T-helper 17 cell (primary cell): Measurements from ENCODE around the gene SYNDIG1. TPM values are rescaled to one million over a fixed set of nuclear protein-coding genes. Genes with fewer than 3 reads are reported as not detected.

ENCODE experiments used
- ATAC-seq: fragments of 150-1000 bp; cut with Tn5 transposase; 2 replicates; pipeline ENCODE4 v1.10.0; 2021; ENCODE audit warnings: mild to moderate bottlenecking, moderate library complexity
- DNase-seq, 3 donors: peaks; one replicate each; pipeline versions ENCODE4 v3.0.0 to v3.0.0-alpha.2; 2020 to 2021
- H3K9me3 ChIP-seq: one replicate; pipeline ENCODE4 v1.7.0; 2013; ENCODE audit warnings: low read length, mild to moderate bottlenecking; ENCODE audit not compliant: control insufficient read depth, poor library complexity, severe bottlenecking
- H3K27ac Mint-ChIP-seq: one replicate; pipeline ENCODE4 v1.8.0; 2022; ENCODE audit warnings: mild to moderate bottlenecking, moderate library complexity, mixed read lengths
- H3K27me3 Mint-ChIP-seq: one replicate; pipeline ENCODE4 v1.8.0; 2022; ENCODE audit warnings: mixed read lengths
- H3K36me3 Mint-ChIP-seq: one replicate; pipeline ENCODE4 v1.8.0; 2022; ENCODE audit warnings: low read depth, mixed read lengths
- H3K4me1 Mint-ChIP-seq: one replicate; pipeline ENCODE4 v1.8.0; 2022; ENCODE audit warnings: mild to moderate bottlenecking, mixed read lengths
- H3K4me3 Mint-ChIP-seq: one replicate; pipeline ENCODE4 v1.8.0; 2022; ENCODE audit warnings: mild to moderate bottlenecking, moderate library complexity, mixed read lengths
- total RNA-seq, 4 donors: library from RNA in 2 of 4; stranded (reverse) in 2 of 4; gene quantifications; one replicate each; pipeline ENCODE4 v1.2.3 and lab custom pipeline; 2022 to 2026

Gene SYNDIG1
- total RNA-seq, 2 donors from 2014 or later = not detected

- Mint-ChIP-seq H3K4me1 (no peaks in the 10 kb centered on the region), H3K4me3 (no peak overlapping the region), H3K27ac (no peak overlapping the region), H3K27me3 (peaks cover 40% of the 10 kb centered on the region), H3K36me3 (no peaks in the 10 kb centered on the region)
- H3K9me3 ChIP-seq = no peaks in the 10 kb centered on the region
- DNase-seq (no peak), ATAC-seq (no peak)
Observed at GRCh38 chr20:24690408-24690807, 221.0 kb downstream of the SYNDIG1 start.

- no peak for ATAC-seq
- Mint-ChIP-seq H3K4me1 (no peaks in the 10 kb centered on the region), H3K27ac (no peak overlapping the region), H3K4me3 (no peak overlapping the region), H3K27me3 (peaks cover 52% of the 10 kb centered on the region), H3K36me3 (no peaks in the 10 kb centered on the region)
- H3K9me3 ChIP-seq = no peaks in the 10 kb centered on the region
- DNase-seq = no peak
Observed at GRCh38 chr20:24691901-24692351, 222.5 kb downstream of the SYNDIG1 start.

GRCh38 chr20:24692446-24693200 is 223.2 kb downstream of the SYNDIG1 start:
- H3K9me3 ChIP-seq = no peaks in the 10 kb centered on the region
- H3K36me3 Mint-ChIP-seq = no peaks in the 10 kb centered on the region
- DNase-seq = no peak
- peaks cover 52% of the 10 kb centered on the region for H3K27me3 Mint-ChIP-seq
- H3K27ac Mint-ChIP-seq = no peak overlapping the region
- no peaks in the 10 kb centered on the region for H3K4me1 Mint-ChIP-seq
- ATAC-seq = no peak
- H3K4me3 Mint-ChIP-seq = no peak overlapping the region

- no peaks in the 10 kb centered on the region for H3K9me3 ChIP-seq
- DNase-seq (no peak), ATAC-seq (no peak)
- peaks cover 52% of the 10 kb centered on the region for H3K27me3 Mint-ChIP-seq
- no peaks in the 10 kb centered on the region for H3K36me3 Mint-ChIP-seq
- H3K4me3 Mint-ChIP-seq = no peak overlapping the region
- H3K27ac Mint-ChIP-seq = no peak overlapping the region
- H3K4me1 Mint-ChIP-seq = no peaks in the 10 kb centered on the region
Observed at GRCh38 chr20:24693466-24694156, 224.2 kb downstream of the SYNDIG1 start.

GRCh38 chr20:24694157-24694726 is 224.8 kb downstream of the SYNDIG1 start:
- Mint-ChIP-seq H3K4me3 (no peak overlapping the region), H3K36me3 (no peaks in the 10 kb centered on the region)
- DNase-seq = no peak

GRCh38 chr20:24694727-24695528 is 225.5 kb downstream of the SYNDIG1 start:
- no peak for DNase-seq
- no peak overlapping the region for H3K27ac Mint-ChIP-seq

More at GRCh38 chr20:24694157-24694726, 224.8 kb downstream of the SYNDIG1 start:
- no peaks in the 10 kb centered on the region for H3K9me3 ChIP-seq
- H3K27me3 Mint-ChIP-seq = peaks cover 49% of the 10 kb centered on the region
- no peak overlapping the region for H3K27ac Mint-ChIP-seq
- H3K4me1 Mint-ChIP-seq = no peaks in the 10 kb centered on the region
- no peak for ATAC-seq

GRCh38 chr20:24695529-24696225 is 226.2 kb downstream of the SYNDIG1 start:
- no peaks in the 10 kb centered on the region for H3K36me3 Mint-ChIP-seq
- peaks cover 5% of the 10 kb centered on the region for H3K4me1 Mint-ChIP-seq
- H3K4me3 Mint-ChIP-seq = no peak overlapping the region
- ATAC-seq (no peak), DNase-seq (no peak)
- H3K27me3 Mint-ChIP-seq = peaks cover 53% of the 10 kb centered on the region
- no peaks in the 10 kb centered on the region for H3K9me3 ChIP-seq
- H3K27ac Mint-ChIP-seq = no peak overlapping the region

More at GRCh38 chr20:24694727-24695528, 225.5 kb downstream of the SYNDIG1 start:
- no peaks in the 10 kb centered on the region for H3K9me3 ChIP-seq
- H3K4me1 Mint-ChIP-seq = peaks cover 3% of the 10 kb centered on the region
- H3K27me3 Mint-ChIP-seq = peaks cover 47% of the 10 kb centered on the region
- ATAC-seq = no peak
- H3K4me3 Mint-ChIP-seq = no peak overlapping the region
- no peaks in the 10 kb centered on the region for H3K36me3 Mint-ChIP-seq

GRCh38 chr20:24696396-24696795 is 227.0 kb downstream of the SYNDIG1 start:
- no peak for DNase-seq

GRCh38 chr20:24697411-24697810 is 228.0 kb downstream of the SYNDIG1 start:
- no peaks in the 10 kb centered on the region for H3K9me3 ChIP-seq
- ATAC-seq (no peak), DNase-seq (no peak)
- peaks cover 5% of the 10 kb centered on the region for H3K4me1 Mint-ChIP-seq
- H3K27ac Mint-ChIP-seq = no peak overlapping the region
- no peak overlapping the region for H3K4me3 Mint-ChIP-seq
- H3K36me3 Mint-ChIP-seq = no peaks in the 10 kb centered on the region
- peaks cover 48% of the 10 kb centered on the region for H3K27me3 Mint-ChIP-seq

More at GRCh38 chr20:24696396-24696795, 227.0 kb downstream of the SYNDIG1 start:
- Mint-ChIP-seq H3K27ac (no peak overlapping the region), H3K36me3 (no peaks in the 10 kb centered on the region), H3K4me1 (peaks cover 5% of the 10 kb centered on the region), H3K4me3 (no peak overlapping the region), H3K27me3 (peaks cover 58% of the 10 kb centered on the region)
- no peaks in the 10 kb centered on the region for H3K9me3 ChIP-seq
- ATAC-seq = no peak

- H3K27me3 Mint-ChIP-seq = peaks cover 44% of the 10 kb centered on the region
- H3K9me3 ChIP-seq = no peaks in the 10 kb centered on the region
- H3K27ac Mint-ChIP-seq = no peak overlapping the region
- ATAC-seq (no peak), DNase-seq (no peak)
- H3K36me3 Mint-ChIP-seq = no peaks in the 10 kb centered on the region
- H3K4me3 Mint-ChIP-seq = no peak overlapping the region
- peaks cover 5% of the 10 kb centered on the region for H3K4me1 Mint-ChIP-seq
Observed at GRCh38 chr20:24698189-24698588, 228.8 kb downstream of the SYNDIG1 start.

GRCh38 chr20:24698706-24699206 is 229.3 kb downstream of the SYNDIG1 start:
- no peak overlapping the region for H3K27ac Mint-ChIP-seq
- ATAC-seq = no peak

More at GRCh38 chr20:24698706-24699206, 229.3 kb downstream of the SYNDIG1 start:
- no peak for DNase-seq
- no peaks in the 10 kb centered on the region for H3K9me3 ChIP-seq
- peaks cover 5% of the 10 kb centered on the region for H3K4me1 Mint-ChIP-seq
- no peak overlapping the region for H3K4me3 Mint-ChIP-seq
- no peaks in the 10 kb centered on the region for H3K36me3 Mint-ChIP-seq
- H3K27me3 Mint-ChIP-seq = peaks cover 38% of the 10 kb centered on the region
